GM18517 (cell line): ENCODE measurements around the gene RAMP3.

ENCODE experiments used
- ATAC-seq: cut with Tn5 transposase; IDR thresholded peaks from one replicate; pipeline ENCODE4 v1.9.1; 2021; ENCODE audit warnings: mild to moderate bottlenecking, moderate library complexity; ENCODE audit not compliant: unreplicated experiment

RAMP3 gene

GRCh38 chr7:45178241-45179225 lies 20.9 kb downstream of the RAMP3 start:
- ATAC-seq: no peak

GRCh38 chr7:45179666-45180065 lies 22.1 kb downstream of the RAMP3 start:
- no peak for ATAC-seq

- no peak for ATAC-seq
Measured at GRCh38 chr7:45180084-45180986, 22.7 kb downstream of the RAMP3 start.

DNA sequence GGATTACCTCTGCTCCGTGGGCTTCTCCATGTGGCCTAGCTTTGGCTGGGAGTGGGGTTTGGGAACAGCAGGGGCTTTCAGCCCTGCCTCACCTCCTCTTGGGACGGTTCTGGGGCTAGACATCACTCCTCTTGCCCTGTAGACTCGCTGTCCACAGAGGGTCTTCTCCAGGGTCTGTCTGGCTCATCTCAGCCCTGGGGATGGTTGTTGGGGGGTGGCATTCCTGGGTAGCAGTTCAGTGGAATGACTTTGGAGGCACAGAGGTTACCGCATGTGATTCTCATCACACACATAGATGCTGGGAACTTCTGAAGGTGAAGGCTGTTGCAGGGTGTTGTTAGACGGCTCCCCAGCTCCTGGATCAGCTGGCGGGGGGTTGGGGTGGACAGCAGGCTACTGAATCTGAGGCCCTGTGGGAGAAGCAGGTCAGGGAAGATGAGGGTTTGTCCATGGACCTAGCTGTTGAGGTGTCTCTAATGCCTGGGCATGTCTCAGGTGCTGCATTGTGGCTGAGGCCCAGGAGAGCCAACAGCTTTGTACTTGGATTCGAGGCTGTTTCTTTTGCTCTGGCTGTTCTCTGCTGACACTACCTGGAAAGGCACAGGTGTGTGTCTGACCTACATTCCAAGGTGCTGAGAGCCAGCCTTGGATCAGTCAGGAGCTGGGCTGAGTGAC lies 23.8 kb downstream of the RAMP3 start:
- no peak for ATAC-seq

GRCh38 chr7:45181991-45182855 lies 24.6 kb downstream of the RAMP3 start:
- ATAC-seq: no peak

DNA sequence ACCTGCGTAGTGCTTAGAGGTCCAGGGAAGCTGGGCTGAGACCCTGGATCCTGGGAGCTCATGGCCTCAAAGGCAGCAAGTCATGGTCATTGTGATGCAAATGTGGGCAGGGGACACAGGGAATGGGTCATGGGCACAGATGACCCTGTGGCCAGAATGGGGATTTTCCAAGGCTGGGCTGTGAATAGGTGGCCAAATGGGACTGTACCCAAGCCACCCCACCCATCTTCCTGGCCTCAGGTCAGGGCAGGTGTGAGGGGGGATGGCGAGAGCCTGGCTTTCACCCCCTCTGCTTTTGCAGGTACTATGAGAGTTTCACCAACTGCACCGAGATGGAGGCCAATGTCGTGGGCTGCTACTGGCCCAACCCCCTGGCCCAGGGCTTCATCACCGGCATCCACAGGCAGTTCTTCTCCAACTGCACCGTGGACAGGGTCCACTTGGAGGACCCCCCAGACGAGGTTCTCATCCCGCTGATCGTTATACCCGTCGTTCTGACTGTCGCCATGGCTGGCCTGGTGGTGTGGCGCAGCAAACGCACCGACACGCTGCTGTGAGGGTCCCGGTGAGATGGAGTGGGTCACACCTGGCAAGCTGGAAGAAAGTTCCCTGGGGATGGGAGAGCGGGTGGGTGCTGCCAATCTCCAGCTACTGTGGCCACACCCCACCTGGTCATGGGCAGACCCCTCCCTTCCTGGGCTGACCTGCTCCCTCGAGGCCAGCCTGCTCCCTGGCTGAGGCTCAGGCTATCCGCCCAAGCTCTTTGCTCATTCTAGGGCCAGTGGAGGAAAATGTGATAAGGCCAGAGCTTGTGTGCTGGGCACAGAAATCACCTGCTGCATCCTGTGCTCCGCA lies 25.5 kb downstream of the RAMP3 start:
- no peak for ATAC-seq

DNA sequence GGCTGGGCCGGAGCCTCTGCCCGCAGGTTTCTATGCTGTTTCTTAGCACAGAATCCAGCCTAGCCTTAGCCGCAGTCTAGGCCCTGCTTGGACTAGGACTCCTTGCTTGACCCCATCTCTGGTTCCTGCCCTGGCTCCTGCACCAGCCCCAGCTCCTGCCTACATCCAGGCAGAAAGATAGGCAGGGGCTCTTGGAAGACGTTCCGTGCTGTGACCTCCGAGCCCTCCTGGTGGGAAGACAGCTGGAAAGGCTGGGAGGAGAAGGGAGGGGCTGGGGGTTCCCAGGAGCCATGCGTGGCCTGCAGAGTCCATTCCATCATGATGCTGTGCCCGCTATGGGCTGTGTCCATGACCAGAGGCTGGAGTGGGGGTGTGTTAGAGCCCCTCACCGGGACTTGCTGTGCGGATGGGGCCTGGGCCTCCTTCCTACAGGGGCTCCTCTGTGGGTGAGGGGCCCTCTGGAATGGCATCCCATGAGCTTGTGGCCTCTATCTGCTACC lies 26.2 kb downstream of the RAMP3 start:
- no peak for ATAC-seq

DNA sequence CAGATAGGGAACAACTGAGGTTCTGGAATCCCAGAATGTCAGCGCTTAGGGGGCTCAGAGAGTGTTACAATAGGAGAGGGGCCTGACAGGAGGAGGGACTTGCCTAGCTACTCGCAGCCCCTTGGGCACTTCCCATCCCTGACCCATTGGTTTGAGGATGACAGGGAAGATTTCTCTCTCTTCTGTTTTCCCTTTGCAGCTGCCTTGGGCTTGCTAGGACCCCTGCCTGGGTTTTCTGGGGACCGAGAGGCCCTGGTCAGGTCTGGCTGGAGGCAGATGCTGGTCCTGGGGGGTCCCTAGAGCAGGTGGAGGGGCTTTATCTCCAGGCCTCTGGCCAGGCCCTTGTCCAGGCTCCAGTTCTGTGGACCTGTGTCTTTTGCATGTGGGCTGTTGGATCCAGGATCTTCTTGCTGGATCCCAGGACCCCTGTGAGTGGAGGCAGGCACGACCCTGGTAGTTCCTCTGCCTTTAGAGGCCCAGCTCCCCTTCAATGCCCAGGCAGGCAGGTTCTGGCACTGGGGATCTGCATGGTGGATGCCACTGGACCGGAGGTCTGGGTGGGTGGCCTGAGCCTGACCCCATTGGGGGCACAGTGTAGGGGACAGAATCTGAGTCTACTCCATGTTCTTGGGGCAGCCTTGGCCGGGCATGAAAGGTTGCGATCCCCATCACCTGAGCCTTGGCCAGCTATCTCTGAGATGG lies 26.9 kb downstream of the RAMP3 start:
- ATAC-seq: no peak

DNA sequence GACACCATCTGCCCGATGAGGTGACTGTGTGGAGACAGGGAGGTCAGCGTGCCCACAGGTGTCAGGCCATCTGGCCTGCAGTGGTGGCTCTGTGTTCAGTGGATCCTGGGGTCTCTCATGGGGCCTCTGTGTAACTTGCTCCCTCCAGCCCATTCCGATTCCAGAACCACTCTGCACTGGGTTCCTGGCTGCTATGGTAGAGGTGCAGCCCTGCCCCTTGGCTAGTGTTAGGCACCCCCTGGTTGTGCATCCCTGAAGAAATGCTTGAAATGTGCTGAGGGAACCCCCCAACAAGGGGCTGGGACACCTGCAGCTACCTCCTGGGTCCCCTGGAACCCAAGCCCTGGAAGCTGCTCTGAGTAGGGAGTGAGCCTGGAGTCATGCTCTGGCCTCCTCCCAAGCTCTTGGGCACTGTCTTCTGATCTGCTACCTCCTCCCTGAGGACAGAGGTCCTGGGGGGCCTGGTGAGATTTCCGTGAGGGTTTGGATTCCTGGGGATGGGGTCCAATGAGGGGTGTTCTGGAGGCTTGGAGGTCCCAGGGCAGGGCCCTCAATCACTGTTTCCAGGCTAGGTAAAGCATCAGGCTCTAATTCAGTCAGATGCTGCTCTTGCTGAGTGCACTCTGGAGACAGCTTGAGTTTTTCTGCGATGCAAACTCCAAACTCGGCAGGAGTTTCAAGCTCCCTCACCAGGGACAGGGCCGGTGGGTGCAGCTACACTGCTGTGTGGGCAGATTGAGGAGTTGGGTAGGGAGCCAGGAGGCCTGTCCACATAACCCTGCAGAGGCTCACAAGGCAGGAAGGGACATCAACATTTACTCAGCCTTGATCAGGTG lies 27.7 kb downstream of the RAMP3 start:
- ATAC-seq: no peak

DNA sequence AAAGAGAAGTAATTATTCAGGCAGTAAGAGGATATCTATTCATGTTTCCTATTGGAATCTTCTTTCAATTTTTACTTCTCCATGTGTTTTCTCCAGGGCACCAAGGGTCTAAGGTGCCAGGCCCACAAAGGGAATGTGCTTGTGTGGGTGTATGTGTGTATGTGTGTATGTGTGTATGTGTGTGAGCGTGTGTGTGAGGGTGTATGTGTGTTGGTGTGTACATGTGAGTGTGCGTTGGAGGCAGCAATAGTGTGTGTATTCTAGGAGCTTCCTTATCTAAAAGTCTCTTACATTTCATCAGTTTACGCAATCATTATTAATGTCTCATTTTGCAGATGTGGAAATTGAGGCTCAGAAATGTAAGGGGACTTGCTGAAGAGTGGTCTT lies 28.3 kb downstream of the RAMP3 start:
- ATAC-seq: no peak

GRCh38 chr7:45186261-45186813 lies 28.7 kb downstream of the RAMP3 start:
- ATAC-seq: no peak

DNA sequence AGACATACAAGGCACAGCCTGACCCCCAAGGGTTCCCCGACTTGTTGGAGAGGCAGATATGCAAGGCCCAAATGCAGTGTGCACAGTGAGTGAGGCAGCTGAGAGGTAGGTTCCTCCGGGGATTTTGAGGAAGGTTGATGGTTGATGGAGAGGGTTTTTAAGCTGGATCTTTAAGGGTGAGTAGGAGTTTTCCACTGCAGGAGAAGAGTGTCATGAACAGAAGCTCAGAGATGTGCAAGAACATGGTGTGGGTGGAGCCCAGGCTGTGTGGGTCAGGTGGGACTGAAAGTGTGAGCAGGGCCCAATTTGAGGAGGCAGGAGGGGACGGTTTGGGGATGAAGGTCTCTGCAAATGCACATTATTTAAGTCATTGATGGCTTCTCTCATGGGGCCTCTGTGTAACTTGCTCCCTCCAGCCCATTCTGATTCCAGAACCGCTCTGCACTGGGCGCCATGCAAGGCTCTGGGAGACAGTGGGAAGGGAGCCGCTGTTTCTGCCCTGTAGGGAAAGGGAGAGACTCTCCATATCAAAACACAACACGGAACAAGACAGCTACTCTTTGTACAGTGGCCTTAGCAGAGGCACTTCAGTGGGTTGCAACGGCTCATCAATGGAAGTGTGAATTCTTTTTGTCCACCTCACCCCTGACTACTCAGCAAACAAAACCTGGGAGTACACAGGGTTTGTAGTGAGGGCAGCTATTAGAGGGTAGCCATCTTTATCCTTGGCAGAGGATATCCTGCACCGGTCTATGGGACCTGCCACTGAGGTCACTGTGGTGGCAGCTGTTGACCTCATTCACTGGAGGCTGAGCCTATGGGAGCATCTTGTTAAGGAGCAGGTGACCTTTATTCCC lies 29.7 kb downstream of the RAMP3 start:
- no peak for ATAC-seq

- no peak for ATAC-seq
Measured at GRCh38 chr7:45187946-45188411, 30.4 kb downstream of the RAMP3 start.

GRCh38 chr7:45188736-45189135 lies 31.1 kb downstream of the RAMP3 start:
- ATAC-seq: no peak

- ATAC-seq: no peak
Measured at GRCh38 chr7:45189151-45189970, 31.8 kb downstream of the RAMP3 start.
